Hepatocyte (in vitro differentiated cells): ENCODE measurements around the gene TBC1D13. TPM values are rescaled to one million over a fixed set of nuclear protein-coding genes. Genes with fewer than 3 reads are reported as not detected.

ENCODE experiments used
- DNase-seq: peaks from one replicate; pipeline ENCODE4 v3.0.0-alpha.2; 2016; ENCODE audit warnings: low spot score
- H2AFZ ChIP-seq: fragments of 200-600 bp; sonication (generic); 2 replicates; pipeline ENCODE4 v1.6.0; 2016; ENCODE audit warnings: antibody characterized with exemption, mild to moderate bottlenecking
- H3K27ac ChIP-seq: fragments of 200-600 bp; sonication (generic); 2 replicates; pipeline ENCODE4 v1.5.1; 2016; ENCODE audit warnings: mild to moderate bottlenecking
- H3K27me3 ChIP-seq: fragments of 200-600 bp; sonication (generic); 2 replicates; pipeline ENCODE4 v1.6.1; 2016
- H3K36me3 ChIP-seq: fragments of 200-600 bp; sonication (generic); replicated peaks from 2 replicates; pipeline ENCODE4 v1.5.1; 2016; ENCODE audit warnings: low read depth; ENCODE audit not compliant: insufficient read depth
- H3K4me1 ChIP-seq: fragments of 200-600 bp; sonication (generic); 2 replicates; pipeline ENCODE4 v1.5.1; 2016; ENCODE audit warnings: mild to moderate bottlenecking, moderate library complexity; ENCODE audit not compliant: insufficient read depth
- H3K4me2 ChIP-seq: fragments of 200-600 bp; sonication (generic); 2 replicates; pipeline ENCODE4 v1.6.0; 2016
- H3K4me3 ChIP-seq: fragments of 200-600 bp; sonication (generic); 2 replicates; pipeline ENCODE4 v1.5.1; 2016; ENCODE audit warnings: mild to moderate bottlenecking
- H3K79me2 ChIP-seq: fragments of 200-600 bp; sonication (generic); 2 replicates; pipeline ENCODE4 v1.6.0; 2017; ENCODE audit warnings: mild to moderate bottlenecking
- H3K9me2 ChIP-seq: fragments of 200-600 bp; sonication (generic); replicated peaks from 2 replicates; pipeline ENCODE4 v1.6.0; 2017; ENCODE audit warnings: mild to moderate bottlenecking; ENCODE audit not compliant: insufficient read depth
- H3K9me3 ChIP-seq: fragments of 200-600 bp; sonication (generic); 2 replicates; pipeline ENCODE4 v1.5.1; 2016; ENCODE audit warnings: low read depth, mild to moderate bottlenecking
- H4K20me1 ChIP-seq: fragments of 200-600 bp; sonication (generic); 2 replicates; pipeline ENCODE4 v1.6.0; 2016; ENCODE audit warnings: mild to moderate bottlenecking; ENCODE audit not compliant: insufficient read depth, poor library complexity, severe bottlenecking
- EZH2 ChIP-seq: fragments of 200-600 bp; sonication (generic); IDR thresholded peaks from 2 replicates; pipeline ENCODE4 v1.6.1; 2016; ENCODE audit warnings: antibody characterized with exemption, mild to moderate bottlenecking, borderline replicate concordance
- EZH2phosphoT487 ChIP-seq: fragments of 200-600 bp; sonication (generic); IDR thresholded peaks from one replicate; pipeline ENCODE4 v1.6.1; 2018; ENCODE audit warnings: antibody characterized with exemption, mild to moderate bottlenecking, low read depth, moderate library complexity; ENCODE audit not compliant: unreplicated experiment, severe bottlenecking
- whole genome bisulfite sequencing: methylation state at CpG from one replicate; pipeline ENCODE4 v1.1.6; 2016; ENCODE audit warnings: low lambda C conversion rate; ENCODE audit errors: missing lambda C conversion rate; 5-methylcytosine and 5-hydroxymethylcytosine counted together
- polyA plus RNA-seq: library from polyadenylated mRNA; unstranded; fragments of >200 nt; fragmentation: Nextera tagmentation; extraction: Ambion mirVana; gene quantifications from 2 replicates; pipeline ENCODE4 v1.2.1, GENCODE V29; 2016
- total RNA-seq: library from RNA; depleted of rRNA; stranded (reverse); fragments of >200 nt; gene quantifications from 2 replicates; pipeline ENCODE4 v1.2.3, GENCODE V29; 2014
- TF ChIP-seq, protein P1 (sequence below): fragments of 200-600 bp; sonication (generic); IDR thresholded peaks from 2 replicates; pipeline ENCODE4 v1.5.1; 2016; ENCODE audit warnings: antibody characterized with exemption, mild to moderate bottlenecking; ENCODE audit not compliant: poor library complexity

TBC1D13 gene
- total and polyA plus RNA-seq, 2 experiments from 2014 or later: 21.4 to 25.2 TPM

DNA sequence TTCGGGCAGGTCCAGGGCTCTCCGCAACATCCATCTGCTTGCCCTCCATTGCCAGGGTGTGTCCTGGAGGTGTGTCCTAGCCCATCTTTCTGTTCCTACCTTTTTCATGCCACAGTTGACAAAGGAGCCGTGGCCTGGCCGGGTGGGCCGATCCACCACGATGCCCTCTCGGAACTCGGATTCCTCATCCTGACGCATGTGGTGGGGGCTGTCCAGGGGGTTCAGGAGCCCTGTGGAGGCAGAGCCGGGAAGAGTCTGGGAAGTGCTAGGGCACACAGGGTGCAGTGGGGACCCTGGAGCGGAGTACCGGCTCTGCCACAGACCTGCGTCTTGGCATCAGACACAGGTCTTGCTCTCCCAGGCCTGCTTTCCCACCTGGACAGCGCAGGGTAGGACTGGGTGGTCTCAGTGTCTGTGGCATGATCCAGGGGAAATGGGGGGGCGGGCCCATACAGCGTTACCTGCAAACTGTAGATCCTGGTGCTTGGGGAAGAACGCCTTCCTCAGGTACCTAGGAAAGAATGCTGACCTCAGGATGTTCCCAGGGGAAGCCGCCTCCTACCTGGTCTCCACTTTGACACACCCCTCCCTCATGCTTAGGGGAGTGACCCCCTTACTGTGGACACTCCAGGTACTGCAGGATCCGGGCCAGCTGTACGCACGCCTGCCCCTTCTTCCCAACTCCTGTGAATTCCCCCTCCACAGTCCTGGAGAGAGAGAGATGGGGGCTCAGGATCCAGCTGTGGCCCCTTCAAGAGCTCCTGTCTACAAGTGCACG lies 39.1 kb downstream of the TBC1D13 start:
- H3K27me3 ChIP-seq: no peaks in the 10 kb centered on the region
- H3K4me1 ChIP-seq: peaks cover 5% of the 10 kb centered on the region
- no peaks in the 10 kb centered on the region for H4K20me1 ChIP-seq
- WGBS: 95% methylated on average over 22 of the region's 22 CpGs
- no peaks in the 10 kb centered on the region for H3K9me3 ChIP-seq
- H2AFZ ChIP-seq: no peak overlapping the region
- H3K27ac ChIP-seq: no peak overlapping the region
- TF ChIP-seq EZH2 (no peak), EZH2phosphoT487 (no peak)
- TF ChIP-seq, protein P1, sequence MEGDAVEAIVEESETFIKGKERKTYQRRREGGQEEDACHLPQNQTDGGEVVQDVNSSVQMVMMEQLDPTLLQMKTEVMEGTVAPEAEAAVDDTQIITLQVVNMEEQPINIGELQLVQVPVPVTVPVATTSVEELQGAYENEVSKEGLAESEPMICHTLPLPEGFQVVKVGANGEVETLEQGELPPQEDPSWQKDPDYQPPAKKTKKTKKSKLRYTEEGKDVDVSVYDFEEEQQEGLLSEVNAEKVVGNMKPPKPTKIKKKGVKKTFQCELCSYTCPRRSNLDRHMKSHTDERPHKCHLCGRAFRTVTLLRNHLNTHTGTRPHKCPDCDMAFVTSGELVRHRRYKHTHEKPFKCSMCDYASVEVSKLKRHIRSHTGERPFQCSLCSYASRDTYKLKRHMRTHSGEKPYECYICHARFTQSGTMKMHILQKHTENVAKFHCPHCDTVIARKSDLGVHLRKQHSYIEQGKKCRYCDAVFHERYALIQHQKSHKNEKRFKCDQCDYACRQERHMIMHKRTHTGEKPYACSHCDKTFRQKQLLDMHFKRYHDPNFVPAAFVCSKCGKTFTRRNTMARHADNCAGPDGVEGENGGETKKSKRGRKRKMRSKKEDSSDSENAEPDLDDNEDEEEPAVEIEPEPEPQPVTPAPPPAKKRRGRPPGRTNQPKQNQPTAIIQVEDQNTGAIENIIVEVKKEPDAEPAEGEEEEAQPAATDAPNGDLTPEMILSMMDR: no peak
- no peaks in the 10 kb centered on the region for H3K36me3 ChIP-seq
- H3K79me2 ChIP-seq: peaks cover 12% of the 10 kb centered on the region
- no peak for DNase-seq
- no peak overlapping the region for H3K4me3 ChIP-seq
- no peak overlapping the region for H3K4me2 ChIP-seq
- no peaks in the 10 kb centered on the region for H3K9me2 ChIP-seq

DNA sequence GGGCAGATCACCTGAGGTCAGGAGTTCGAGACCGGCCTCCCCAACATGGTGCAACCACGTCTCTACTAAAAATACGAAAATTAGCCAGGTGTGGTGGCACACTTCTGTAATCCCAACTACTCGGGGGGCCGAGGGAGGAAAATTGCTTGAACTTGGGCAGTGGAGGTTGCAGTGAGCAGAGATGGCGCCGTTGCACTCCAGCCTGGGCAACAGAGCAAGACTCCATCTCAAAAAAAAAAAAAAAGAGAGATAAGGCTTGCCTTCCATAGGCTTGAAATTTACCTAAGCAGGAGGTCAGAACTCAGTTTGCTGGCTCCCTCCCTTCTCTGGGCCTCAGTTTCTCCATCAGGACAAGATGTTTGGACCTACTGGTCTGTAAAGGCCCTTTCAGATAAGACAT lies 41.2 kb downstream of the TBC1D13 start:
- 97% methylated on average over 8 of the region's 8 CpGs for WGBS
- no peak overlapping the region for H2AFZ ChIP-seq
- no peaks in the 10 kb centered on the region for H3K9me2 ChIP-seq
- H3K79me2 ChIP-seq: peaks cover 12% of the 10 kb centered on the region
- H3K4me3 ChIP-seq: no peak overlapping the region
- peaks cover 5% of the 10 kb centered on the region for H3K4me1 ChIP-seq
- no peaks in the 10 kb centered on the region for H3K9me3 ChIP-seq
- no peaks in the 10 kb centered on the region for H4K20me1 ChIP-seq
- peak overlapping the region; percentile 91 for H3K4me2 ChIP-seq
- no peak overlapping the region for H3K27ac ChIP-seq
- no peaks in the 10 kb centered on the region for H3K27me3 ChIP-seq
- DNase-seq: no peak
- no peaks in the 10 kb centered on the region for H3K36me3 ChIP-seq
- TF ChIP-seq, protein P1: no peak
- TF ChIP-seq EZH2: no peak
- no peak for TF ChIP-seq EZH2phosphoT487

DNA sequence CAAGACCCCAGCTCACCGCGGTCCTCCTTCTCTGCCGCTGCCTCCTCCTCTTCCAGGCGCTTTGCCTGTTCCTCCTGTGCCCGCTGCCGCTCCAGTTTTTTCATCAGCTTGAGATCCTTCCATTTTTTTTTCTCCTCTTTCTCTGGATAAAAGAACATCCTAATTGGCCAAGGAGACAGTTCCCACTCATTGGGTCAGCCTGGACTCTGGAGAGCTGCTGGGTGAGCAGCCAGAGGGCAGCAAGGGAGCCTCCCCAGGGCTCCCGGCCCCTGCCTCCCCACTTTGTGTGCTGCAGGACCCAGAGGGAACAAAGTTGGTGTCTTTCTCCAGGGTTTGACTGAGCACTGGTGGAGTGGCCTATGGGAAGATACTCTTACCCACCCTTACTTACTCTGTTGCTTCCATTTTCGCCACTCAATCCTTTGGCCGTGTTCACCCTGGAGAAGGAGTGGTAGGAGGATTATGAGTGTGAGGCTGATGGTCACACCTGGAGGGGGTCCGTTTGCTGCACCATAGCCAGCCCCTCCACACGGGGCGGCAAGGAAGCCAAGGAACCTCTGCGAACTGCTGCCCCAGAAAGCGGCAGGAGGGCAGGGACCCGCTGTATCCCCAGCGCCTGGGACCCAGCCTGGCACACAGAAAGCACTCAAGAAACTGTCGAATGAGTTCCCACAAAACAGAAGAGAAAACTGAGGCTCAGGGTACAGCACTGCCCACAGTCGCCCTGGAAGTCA lies 41.8 kb downstream of the TBC1D13 start:
- 36% methylated on average over 18 of the region's 18 CpGs for WGBS
- Histone ChIP-seq H3K79me2 (peaks cover 12% of the 10 kb centered on the region), H3K36me3 (no peaks in the 10 kb centered on the region), H3K4me2 (peak overlapping the region; percentile 91), H2AFZ (peak overlapping the region; percentile 90), H3K9me3 (no peaks in the 10 kb centered on the region), H4K20me1 (no peaks in the 10 kb centered on the region), H3K4me1 (peaks cover 5% of the 10 kb centered on the region), H3K9me2 (no peaks in the 10 kb centered on the region), H3K27ac (peak overlapping the region; percentile 11), H3K27me3 (no peaks in the 10 kb centered on the region), H3K4me3 (peak overlapping the region; percentile 58)
- DNase-seq: no peak
- TF ChIP-seq EZH2phosphoT487 (no peak), EZH2 (no peak)
- TF ChIP-seq, protein P1: no peak
